NCI-H1417 (cell line): ENCODE measurements around the gene ZSWIM6.

Experiments used
- DNase-seq, 3 experiments: peaks; one replicate each; lab custom pipeline; 2025; lab: John Stamatoyannopoulos, UW

ZSWIM6 gene

DNA sequence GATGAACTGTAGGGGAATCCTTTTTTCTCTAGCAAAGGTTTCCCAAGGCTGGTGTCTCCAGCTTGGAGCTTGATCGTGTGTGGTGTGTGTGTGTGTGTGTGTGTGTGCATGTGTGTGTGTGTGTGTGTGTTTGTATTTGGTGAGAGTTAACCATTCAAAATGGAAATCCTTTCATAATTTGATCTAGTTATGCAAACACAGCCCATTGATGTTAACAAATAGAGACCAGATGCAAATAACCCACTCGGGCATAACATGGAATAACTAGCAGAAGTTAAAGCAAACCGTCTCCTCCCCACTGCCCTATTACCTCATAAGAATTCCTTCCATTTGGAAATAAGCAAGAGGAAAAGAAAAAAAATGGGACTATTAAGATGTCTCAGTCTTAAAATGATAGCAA lies 24.9 kb upstream of the ZSWIM6 start:
- no peak for DNase-seq

DNA sequence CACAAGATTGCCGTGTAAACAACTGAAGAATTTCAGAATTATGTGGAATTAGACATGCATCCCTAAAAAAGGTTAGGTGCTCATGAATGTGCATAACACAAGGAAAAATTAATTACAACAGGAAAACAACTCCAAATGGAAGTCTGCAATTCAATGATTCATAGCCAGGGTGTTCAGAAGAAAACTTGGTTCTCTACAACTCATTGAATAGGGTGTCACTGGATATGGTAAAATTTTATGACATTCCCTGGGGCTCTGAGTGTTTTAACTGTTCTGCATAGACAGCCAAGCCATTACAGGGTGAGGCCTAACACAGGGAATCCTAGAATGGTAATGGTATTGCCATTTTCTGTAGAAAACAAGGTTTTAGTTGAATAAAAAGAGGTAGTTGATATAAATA lies 24.4 kb upstream of the ZSWIM6 start:
- no peak for DNase-seq

DNA sequence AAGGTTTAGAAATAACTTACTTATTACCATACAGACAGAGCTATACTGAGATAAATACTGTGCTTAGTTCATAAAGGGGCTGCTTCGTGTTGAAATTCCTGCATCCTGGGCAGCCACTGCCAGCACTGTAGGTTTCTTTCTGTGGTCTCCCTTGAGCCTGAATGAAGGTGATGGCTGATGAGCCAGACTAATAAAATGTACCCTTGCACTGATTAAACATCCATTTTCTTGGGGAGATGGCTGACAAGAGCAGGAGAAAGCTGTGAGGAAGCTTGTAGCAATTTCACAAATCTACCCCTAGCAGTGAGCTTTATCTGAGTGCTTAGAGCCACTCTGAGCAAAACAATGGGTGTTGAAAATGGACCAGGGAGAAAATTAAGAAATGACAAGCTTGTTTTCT lies 23.3 kb upstream of the ZSWIM6 start:
- DNase-seq = no peak

DNA sequence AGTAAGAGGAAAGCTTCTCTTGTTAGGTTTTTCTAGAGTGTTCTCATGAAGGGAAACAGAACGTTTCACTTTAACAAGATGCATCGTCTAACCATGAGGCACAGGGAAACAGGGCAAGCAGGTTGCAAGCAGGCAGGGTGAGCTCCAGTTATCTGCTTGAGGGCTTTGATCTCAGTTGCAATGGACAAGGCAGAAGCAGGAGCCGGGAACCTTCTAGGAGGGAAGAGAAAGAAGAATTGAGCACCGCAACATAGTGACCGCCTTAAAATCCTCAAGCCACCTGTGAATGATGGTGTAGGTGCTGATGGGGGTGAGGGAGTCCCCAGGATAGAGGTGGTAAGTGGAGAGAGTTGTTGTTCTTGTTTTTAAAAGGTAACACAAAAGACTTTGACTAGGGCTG lies 22.9 kb upstream of the ZSWIM6 start:
- DNase-seq = no peak

DNA sequence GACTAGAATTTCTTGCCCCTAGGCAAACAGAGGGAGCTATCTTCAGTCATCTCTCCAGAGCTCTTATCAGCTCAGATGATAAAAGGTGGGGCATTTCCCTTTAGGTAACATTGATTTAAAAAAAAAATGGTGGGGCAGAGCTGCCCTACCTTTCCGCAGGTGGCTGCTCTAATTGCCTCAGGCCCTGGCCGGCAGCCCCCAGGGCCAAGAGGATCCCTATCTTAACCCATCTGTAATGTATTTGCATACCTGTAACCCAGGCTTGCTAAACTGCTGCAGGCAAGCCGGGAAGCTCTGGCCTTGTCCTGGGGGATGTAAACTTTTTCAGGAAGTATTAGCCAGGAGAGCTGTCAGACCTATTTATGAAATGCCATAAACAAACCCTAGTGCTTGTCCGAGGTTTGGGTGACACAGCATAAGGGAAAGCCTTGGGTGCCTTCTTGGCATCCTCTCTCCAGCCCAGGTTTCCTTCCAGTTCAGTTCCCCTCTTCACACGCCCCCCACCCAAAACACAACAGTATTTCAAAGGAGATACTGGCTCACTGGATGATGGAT lies 20.9 kb upstream of the ZSWIM6 start:
- DNase-seq = no peak

DNA sequence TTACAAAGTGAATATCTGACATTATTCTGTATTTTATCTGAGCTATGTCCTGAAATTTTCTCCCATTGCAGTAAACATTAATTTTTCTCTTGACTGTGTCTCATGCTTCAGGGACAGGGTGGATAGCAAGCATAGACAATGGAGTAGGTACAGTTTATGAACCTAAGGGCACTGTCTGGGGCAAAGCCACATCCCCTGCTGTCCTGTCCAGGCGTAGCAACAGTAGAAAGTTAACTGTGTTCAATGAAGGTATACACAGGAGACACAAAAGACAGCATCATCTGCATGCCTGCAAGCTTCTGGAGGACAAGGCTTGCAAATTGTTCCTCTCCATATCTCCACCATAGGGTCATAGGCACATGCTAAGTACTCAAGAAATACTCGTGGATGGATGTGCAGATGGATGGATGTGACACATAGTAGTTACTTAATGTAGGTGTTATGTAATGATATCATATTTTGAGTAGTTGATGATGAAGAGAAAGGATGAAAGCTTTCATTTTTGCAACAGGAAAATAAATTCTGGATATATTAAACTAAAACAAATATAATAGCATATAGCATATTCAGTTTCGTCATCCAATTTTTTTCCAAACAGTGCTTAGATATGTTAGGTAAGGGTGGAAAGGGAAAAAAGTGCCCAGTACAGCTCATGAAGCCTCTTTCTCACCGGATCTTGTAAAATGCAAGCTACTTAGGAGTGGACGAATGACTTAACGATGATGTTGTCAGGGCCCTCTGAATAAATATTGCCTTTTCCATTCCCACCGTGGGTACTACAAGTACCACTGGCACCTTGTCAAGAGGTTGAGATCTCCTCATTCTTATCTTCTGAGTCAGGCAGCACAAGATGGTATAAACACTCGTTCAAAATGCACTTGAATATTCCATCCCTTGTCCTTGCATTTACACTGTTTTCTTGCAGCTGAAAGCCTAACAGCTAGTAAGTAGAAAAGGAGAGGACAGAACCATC lies 19.9 kb upstream of the ZSWIM6 start:
- no peak for DNase-seq

DNA sequence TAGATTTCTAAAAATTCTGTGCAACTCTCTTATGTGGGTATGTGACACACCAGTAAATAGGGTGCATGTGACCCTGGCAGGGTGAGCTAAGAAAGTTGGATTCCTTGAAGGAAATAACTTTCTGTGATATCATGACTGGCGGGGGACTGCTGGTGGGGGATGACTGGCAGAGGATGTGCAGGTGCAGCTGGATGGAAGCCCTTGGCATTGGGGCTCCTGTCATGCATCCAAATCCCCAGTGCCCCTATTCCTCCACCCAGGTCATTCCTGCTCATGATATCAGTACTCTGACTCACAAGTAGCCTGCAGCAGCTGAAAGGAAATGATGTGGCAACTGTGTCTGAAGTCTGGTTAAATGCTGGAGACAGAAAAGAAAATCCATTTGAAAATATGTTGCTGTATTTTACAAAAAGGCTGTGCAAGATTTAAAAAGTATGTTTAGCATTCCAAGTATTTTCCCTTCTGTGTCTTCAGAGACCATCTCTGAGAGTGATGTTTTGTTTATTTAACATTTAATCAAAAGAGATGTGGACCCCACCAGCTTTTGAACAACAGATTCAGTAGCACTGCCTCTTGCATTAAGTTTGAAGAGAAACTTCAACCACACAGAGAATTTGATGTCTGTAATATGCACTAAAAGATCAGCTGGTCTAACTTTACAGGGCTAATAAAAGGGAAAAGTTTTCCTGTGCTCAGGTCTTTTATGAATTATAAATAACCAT lies 17.9 kb upstream of the ZSWIM6 start:
- no peak for DNase-seq

DNA sequence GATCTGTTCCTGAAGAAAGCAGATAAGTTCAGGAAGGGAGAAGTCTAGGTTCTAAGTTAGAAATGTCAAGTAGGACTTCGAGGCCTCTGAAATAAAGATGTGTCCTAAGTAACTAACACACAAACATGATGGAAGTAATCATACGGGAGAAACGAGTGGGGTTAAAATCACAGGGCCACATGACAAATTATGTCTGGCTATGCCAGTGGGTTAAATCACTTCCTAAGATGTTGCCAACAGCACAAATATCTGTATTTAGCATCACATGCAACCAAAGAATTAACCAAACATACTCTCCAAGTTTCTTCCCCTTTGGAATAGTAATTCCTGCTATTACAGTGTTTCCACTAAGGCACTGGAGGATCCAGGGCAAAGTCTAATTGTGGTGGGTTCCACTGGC lies 13.7 kb upstream of the ZSWIM6 start:
- no peak for DNase-seq

DNA sequence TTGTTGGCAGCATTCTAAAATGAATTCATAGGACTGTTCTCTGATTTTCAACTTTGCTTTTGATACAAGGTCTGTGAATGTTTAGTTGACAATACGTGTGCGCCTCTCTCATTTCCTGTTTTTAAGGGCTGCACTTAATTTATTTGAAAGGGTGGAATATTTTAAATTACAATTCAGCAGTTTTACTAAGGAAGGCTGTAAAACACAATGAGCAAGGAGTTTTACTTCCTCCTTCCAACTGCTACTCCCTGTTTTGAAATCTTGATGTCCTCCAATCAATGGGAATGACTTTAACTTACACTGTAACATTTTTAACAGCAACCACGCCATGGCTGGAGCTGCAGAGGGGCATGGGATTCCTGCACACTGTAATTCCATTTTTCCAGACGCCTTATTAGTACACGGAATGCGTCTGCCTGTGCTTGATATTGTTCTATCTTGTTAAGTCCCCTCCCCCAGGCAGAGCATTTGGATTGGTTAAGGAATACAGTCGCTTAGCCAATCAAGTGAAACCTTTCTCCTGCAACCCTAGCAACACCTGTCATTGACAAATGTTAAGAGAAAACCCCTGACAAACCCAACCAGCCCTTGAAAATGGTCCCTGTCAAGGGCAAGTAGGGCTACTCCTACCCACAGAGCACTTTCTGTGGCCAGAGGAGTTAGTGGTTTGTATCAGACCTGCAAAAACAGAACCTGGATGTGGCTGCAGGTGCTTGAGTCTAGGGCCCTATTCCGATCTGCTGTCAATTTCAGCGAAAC lies 12.5 kb upstream of the ZSWIM6 start:
- no peak for DNase-seq

DNA sequence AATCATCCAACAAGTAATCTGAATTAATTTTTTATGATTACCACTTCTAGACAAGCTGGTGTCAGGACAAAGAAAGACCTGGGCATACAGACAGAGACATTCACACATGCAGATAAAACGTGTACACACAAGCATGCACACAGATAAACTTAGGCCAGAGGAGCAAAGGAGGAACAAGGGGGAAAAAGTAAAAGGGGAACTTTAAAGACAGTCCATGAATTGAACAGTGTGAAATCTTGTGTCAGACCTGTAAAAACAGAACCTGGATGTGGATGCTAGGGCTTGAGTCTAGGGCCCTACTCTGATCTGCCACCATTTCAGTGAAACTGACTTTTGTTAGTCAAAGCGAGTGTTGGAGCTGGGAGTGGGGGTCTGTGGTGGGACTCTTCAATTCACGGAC lies 11.2 kb upstream of the ZSWIM6 start:
- DNase-seq = no peak

DNA sequence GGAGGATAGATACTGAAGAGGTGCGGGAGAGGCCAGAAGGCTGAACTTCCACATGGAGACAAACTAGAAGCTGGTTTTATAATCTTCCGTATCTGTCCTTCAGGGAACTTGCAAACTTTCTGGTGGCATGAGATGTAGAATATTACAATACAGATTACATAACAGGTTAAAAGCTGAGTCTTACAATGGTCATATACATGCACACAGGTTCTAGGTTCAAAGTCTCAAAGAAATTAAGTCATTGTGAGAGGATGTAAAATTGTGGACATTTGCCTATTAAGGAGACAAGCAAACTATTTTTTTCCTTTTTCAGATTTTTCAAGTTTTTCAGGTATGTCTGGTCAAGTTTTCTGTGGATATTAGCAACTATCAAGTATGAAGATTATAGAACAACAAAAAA lies 10.4 kb upstream of the ZSWIM6 start:
- DNase-seq = no peak

DNA sequence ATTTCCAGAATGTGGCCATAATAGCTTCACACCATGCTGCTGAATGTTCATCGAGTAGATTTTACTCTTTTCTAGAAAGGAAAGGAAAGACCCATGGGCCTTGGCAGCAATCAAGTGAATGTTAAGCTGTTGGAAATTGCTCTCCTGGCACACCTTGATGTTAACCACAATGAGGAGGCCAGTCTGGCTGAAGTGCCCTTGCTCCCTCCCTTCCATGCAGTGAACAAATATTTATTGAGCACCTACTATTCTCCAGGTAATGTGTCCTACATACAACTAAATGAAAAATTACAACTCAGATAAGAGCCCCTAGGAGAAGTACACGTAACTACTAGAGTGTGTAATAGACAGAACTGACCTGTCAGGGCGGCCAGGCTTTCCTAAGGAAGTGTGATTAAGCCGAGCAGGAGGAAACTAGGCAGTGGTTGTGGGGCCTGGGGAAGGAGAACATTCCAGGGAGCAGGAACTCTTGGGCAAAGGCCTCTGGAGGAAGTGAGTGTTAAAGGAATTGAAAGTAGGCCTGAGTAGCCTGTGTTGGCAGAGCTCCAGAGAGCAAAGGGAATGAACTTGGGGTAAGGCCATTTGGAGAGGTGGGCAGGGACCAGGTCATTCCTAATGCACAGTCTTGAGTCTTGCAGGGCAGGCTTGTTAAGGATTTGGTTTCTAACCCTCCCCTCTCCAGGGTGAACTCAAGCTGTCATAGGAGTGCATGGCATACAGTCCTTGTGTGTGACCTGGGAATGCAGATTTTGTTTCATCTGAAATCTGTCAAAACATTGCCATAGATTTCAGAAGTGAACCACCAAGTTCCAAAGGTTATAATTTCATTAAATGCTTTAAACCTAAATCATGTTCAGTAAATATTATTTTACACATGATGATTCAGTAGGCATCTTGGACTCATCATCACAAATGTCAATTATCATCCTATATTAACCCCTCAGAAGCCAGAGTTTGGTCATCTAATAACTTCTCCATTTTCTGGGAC lies 9.0 kb upstream of the ZSWIM6 start:
- no peak for DNase-seq

DNA sequence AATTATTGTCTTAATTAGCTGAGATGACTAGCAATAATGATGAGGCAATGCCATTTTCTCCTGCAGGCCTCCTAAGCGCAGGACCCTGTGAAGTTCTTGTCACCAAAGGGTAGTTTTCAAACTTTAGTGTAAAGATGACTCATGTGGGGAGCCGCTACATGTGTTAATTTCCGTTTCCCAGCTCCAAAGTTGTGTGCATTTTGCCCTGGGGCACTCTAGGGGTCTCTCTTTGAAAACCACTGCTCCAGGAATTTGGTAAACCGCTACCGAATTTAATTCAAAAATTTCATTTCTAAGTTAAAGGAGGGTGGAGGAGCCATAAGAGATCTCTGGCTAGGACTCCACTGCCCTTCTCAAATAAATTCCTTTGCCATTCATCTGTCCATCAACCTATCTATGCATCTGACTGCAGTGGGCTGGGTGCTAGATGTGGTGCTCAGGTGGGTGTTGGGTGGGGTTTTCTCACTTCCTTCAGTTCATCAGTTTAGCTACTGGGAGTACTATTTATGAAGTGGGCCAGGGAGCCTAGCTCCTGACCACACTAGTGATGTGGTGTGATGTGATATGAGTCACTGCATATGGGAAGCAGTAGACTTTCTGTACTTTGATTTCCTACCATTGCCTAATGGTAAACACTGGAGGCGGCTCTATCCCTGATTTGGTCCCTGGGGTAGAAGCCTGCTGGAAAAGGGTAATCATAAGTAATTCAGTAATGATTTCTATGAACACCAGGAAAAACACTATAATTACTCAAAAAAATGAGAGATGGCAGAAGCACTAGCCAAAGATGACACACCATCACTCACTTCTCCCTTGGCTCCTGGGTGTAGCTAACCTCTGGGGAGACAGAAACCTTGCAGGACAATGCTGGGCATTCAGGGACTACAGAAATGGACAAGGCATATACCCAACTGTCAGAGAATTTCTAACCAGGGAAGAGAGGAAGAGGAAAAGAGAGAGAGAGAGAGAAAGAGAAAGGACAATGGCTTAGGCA lies 4.0 kb upstream of the ZSWIM6 start:
- no peak for DNase-seq

DNA sequence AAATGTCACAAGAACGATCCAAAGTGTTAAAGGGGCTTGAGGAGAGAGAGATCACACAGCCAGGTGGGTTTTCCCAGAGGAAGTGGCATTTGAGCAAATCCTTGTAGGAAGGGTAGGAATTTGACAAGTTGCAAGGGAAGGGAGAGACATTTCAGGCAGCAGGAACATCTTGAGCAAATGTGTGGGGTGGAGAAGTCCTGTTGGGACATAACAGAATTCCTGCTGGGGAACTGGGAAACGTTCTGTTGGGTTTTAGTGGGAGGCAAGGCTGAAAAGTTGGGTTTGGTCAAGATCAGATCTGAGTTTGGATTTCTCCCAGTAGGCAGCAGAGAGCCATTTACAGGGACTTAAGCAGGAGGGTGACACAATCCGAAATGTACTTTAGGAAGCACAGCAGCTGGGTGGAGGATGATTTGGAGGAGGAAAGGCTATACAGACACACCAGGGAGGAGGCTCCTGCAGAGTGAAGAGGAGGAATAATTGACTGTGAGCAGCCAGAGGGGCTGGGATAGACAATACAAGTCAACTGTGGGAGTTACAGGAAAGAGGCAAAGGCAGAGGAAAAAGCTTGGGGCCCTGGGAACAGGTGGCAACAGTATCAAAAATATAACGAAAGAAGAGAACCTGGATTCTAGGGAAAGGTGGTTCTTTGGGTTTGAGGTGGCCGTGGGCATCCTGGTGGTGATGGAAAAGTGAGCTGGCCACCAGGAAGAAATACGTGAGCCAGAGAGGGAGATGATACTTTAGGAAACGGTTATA lies 3.1 kb upstream of the ZSWIM6 start:
- peak in 1 of 3 experiments; percentile 3 for DNase-seq

DNA sequence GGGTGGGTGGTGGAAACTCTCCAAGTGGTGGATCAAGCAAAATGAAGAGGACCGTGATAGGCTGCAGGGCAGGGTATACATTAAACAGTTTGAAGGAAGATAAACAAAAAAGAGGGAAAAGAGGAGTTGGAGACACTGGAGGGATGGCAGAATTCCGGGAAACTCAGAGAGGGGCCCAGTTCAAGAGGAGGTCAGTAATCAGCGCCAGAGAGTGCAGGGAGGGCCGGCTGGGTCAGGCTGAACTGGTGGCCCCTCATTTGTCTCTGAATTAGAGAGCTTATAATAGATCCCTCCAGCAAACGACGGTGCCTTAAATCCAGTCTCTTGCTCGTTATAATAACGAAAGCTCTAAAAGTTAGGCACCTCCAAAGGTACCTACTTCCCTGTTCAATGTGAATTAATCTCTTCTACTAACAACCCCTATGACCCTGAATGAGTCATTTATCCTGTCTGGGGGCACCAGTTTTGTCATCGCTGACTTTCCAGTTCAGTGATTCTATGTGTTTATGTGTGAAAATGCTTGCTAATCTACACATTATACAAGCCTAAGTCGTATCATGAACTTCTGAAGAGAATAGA lies 2.4 kb upstream of the ZSWIM6 start:
- DNase-seq = peak in 1 of 3 experiments; percentile 32

DNA sequence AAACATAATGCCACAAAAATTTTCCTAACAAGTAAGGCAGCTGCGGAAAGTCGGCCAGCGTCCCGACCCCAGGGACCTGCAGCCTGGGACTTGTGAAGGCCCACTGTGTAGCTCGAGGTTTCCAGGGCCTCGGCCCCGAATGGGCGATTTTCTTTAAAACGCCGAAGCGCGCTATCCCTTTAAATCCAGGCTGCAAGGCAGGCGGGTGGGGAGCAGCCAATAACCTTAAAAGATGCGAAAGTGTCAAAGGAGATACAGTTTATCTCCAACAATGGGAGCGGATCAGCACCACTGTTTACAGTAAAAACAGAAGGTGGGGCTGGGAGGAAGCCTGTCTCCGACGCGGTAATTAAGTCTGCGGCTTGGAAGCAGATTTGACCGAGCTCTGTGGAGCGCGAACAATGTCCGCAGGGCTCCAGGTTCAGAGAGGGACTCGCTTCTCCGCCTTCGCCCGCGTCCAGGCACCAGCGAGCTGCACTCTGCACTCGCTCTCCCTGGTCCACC lies 1.7 kb upstream of the ZSWIM6 start:
- DNase-seq = peak; percentile 74 to 86 (median 83)

DNA sequence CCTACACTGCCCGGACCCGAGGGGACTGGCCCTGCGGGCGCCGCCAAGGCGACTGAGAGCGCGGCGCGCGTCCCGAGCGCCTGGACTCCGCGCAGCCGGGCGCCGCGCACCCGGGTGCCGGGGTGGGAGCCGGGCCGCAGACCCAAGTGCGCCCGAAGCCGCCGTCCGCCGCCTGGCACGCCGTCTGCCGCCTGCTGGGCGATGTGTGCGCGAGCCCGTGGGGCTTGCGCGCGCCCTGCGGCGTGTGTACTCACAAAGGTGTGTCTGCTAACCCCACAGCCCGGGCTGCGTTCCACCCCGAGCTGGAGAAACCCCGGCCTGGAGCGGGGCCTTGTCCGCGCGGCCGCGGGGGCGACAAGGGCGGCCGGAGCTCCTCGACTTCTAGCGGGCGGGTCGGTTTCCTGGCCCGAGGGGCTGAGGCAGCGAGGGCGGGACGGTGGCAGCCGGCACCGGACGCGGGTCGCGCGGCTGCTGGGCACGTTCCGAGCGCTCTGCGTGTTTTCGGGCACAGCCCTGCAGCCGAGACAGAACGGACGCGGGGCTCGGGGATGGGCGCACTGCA lies 1.1 kb upstream of the ZSWIM6 start:
- peak; percentile 82 to 87 (median 83) for DNase-seq

DNA sequence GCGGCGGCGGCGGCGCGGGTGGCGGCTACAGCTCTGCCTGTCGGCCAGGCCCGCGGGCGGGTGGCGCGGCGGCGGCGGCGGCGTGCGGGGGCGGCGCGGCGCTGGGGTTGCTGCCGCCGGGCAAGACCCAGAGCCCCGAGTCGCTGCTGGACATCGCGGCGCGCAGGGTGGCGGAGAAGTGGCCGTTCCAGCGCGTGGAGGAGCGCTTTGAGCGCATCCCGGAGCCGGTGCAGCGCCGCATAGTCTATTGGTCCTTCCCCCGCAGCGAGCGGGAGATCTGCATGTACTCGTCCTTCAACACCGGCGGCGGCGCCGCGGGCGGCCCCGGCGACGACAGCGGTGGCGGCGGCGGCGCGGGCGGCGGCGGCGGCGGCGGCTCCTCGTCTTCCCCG lies 296 bp downstream of the ZSWIM6 start:
- DNase-seq = peak; percentile 48 to 63 (median 57)
